HG03558 (cell line): Measurements from ENCODE around the gene UPK3A.

Source experiments
- ATAC-seq: cut with Tn5 transposase; IDR thresholded peaks from one replicate; pipeline ENCODE4 v1.9.1; 2021; ENCODE audit warnings: moderate number of reproducible peaks; ENCODE audit not compliant: unreplicated experiment; ENCODE audit errors: extremely low read depth

UPK3A gene

DNA sequence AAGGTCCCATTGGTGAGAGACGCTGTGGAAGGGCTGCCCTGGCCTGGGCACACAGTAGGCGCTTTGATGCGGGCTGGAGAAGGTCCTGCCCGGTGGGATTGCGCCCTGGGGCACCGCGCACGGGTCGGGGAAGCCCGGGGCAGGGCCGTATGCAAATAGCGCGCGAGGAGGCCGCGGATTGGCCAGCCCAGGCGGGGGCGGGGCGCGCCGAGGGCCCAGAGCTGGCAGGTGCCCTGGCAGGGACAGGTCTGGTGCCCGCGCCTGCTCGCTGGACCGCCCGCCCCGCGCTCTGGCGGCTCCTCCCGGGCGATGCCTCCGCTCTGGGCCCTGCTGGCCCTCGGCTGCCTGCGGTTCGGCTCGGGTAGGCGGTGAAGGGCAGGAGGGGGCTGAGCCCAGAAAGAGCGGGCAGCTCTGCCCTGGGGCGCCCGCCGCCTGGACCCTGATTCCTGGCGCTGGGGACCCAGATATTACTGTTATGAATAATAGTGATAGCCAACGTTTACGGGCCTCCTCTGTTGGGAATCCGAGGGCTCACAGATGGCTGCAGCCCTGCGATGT lies at the start of gene UPK3A:
TSS of gene UPK3A (plus strand) at position 245 of the 558 bp plus-strand sequence. CDS start at position 310, 65 bp downstream.
- ATAC-seq: no peak

DNA sequence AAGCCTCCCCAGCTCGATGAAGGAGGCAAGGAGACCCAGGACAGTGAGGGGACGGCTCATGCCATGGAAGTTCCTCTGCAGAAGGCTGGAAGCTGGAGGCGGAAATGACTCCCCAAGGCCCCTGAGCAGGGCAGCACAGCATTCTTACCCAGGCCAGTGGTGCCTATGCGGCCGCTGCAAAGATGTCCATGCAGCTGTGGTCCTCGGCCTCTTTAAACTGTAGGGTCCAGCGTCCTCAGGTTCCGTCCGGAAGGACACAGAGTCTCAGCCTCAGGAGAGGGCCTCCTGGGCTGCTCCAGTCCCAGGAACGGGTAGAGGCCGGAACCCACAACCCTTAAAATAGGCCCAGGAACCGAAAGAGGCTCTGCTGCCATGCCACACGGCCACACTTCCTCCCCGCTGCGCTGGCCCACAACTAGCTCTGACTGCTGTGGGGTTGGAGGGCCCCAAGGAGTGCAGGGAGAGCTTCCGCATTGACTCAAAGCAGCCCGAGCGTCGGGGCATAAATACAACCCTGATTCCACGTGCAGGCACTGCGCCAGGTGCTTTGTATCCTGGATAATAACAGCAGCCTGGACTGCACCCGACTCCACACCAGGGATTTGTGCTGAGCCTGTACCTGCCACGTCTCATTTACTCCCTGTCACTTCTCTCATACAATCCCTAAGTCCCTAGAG lies 49.5 kb upstream of the UPK3A start:
- no peak for ATAC-seq

DNA sequence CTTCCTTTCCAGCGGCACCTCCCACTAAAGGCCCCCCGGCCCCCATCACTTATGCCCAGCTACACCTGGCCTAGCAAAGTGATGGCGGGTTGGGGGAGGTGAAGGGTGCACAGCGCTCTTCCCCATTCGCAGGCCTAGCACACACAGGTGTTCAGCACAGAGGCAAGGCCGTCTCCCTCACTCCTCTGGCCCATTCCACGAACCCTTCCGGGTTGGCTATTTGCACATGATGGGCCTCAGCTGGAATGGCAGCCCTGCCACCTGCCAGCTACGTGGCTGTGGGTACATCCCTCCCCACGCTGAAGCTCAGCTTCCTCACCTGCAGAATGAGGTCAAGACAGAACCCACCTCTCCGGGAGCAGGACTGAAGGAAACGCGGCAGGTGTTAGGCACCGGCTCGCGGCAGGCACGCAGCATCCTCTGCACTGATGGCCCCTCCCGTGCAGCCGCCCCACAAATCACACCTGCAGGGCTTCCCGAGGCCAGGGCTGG lies 48.9 kb upstream of the UPK3A start:
- no peak for ATAC-seq

DNA sequence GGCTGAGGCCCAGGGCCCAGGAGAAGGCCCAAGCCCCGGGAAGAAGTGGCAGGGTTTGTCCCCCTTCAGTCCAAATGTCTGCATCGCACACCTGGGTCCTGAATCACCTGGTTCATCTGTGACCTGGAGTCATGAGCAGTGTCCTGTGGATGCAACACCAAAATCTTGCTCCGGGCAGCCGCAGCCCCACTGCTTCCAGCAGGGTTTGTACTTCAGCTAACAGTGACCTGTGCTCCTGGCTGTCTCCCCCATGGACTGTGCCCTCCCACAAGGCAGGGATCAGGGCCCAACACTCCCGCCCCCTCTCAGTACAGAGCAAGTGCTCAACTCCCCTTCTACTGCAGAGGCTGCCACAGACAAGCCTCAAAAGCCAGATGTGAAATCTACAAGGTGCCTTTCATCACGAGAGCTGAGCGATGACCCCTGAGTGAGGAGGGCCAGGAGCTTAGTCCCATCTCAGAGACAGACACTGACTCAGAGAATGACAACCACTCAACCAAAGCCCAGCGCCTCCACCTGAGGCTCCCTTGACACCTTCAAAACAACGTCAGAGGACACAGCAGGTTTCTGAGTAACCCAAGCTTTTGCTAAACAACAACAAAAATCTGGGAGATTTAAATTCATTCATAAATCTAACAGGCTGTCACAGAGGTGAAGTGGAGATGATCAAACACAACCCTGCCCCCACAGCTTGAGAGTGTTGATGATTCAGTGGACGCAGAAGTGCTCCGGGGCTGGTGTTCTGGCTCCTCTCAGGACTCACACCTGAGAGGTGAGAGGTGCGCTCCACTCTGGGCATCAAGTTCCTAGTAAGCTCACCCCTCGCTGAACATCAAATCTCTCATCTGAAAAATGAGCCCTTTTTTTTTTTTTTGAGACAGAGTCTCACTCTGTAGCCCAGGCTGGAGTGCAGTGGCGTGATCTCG lies 47.4 kb upstream of the UPK3A start:
- ATAC-seq: no peak

DNA sequence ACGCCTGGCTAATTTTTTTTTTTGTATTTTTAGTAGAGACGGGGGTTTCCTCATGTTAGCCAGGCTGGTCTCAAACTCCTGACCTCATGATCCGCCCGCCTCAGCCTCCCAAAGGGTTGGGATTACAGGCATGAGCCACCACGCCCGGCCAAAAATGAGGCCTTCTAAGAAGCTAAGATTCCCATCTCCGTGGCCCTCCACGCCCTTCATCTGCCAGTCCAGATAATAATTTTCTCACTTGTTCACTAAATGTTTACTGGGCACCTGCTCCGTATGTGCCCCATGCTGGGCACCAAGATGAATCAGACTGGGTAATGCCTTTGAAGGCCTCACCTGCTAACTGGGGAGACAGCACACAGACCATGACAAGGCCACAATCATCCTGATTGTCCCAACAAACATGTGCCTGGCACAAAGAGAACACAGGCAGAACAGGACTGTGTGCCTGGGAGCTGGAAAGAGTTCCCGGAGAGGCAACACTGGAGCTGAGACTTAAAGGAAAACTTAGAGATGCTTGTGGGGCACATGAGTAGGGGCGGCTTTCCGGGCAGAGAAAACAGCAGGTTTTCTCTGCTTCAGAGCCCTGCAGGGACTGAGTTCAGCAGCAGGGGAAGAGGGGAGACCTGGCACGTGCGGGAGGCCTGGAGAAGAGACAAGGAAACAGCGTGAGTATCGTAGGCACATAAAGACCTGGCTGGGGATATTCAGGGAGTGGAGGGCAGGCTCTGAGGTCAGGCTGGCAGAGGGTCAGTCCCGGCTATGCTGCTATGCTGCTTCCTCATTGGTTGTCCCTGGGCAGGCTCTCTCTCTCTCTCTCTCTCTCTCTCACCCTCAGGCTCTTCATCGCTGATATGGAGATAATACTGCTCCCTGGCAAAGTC lies 46.4 kb upstream of the UPK3A start:
- no peak for ATAC-seq

DNA sequence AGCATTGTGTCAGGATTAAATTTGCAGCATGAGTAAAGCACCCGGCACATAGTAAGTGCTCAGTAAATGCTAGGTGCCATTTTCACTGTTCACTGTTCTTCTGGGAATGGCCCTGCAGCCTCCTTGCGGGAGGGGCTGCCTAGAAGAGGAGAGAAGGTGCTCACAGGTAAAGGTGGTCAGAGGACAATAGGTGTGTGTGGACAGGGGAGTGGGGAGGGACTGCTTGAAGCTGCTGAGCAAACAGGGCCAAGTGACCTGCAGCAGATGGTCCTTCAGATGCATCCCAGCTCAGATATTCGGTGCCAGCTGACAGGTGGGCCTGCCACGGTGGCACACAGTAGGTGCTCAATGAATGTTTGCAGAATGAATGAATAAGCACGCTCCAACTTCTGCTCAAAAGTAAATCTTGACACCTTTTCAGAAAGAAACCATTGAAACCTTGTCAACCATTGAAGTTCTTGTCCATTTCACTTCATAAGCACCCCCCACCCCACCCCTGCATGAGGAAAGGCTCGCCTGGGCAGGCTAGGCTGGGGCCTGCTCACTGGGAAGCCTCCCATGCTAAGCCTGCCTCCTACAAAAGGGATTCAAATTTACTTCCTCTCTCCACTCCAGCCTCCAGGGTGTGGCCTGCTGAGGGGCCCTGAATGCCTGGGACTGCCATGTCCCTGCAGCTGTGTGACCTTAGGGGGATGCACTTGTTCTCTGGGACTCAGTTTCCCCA lies 45.6 kb upstream of the UPK3A start:
- ATAC-seq: no peak

DNA sequence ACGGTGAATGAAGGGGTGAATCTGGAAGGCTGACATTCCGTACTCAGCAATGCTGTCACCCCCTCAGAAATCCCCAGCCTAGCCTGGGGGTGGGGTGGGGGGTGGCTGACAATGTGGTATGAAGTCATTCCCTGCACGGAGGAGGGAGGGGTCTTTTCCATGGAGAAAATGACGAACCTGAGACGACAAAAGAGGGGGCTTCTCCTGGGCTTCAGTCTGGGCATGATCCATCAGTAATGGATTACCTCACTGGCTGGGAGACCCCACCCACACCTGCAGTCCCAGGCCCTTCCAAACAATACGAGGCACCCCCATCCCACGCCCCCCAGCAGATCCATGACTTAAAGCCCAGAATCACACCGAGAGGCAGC lies 45.1 kb upstream of the UPK3A start:
- no peak for ATAC-seq

DNA sequence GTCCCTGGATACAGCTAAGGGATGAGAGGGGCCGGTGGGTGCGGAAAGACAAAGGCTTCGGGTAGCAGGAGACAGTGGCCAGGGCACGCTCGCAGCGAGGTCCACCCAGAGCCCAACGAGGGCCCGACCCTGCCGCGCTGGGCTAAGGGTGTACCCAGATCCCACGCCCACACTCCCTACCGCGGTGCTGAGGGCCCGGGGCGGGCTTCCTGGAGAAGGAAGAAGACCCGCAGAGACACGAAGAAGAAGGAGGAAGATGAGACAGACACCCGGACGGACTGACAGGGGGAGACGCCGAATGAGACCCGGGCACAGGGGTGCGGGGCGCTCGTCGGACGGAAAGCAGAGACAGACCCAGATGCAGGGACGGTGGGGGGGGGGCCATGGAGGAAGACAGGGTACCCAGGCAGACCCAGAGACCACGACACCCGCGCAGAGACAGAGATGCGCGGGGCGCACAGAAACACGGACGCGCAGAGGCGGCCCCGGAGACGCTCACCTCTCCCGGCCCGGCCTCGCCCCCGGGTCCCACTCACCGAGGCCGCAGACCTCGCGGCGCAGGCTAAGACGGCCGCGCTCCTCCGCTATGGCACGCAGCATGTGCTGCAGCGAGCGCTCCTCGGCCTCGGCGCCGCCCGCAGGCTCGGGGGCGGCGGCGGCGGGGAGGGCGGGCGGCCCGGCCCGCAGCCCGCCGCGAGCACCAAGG lies 44.5 kb upstream of the UPK3A start:
- no peak for ATAC-seq

DNA sequence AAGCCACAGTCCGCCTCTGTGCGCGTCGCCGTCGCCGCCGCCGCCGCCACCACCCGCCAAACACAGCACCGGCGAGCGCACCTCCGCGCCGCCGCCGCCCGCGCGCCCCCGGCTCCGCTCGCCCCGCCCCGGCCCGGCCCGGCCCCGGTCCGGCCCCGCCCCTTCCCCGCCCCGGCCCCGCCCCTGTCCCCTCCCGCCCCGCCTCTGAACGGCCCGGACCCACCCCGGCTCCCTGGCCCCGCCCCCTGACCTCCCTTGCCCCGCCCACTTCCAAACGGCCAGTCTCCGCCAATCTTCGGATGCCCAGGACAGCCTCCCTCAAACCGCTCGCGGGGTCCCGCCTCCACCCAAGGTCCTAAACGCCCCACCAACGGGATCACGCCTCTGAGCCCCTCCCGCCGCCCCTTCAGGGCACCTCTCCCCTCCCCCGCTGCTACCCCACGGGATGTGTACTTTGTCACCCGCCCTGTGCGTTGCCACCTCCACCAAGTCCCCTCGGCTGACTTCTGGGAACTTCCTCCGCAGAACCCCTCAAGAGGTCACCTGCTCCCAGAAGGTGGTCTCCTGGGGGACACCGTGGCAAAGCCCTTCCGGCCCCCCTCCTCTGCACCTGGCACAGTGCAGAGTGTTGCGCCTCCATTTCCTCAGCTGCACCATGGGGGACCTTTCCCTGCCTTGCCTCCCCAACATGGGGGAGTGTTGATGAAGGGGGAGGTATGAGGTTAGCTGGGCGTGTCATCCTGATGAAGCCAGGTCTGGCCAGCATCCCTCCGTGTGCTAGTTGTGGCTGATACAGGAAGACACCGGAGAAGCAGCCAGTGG lies 43.7 kb upstream of the UPK3A start, which contains the start of gene KIAA0930:
TSS of gene KIAA0930 (minus strand) at position 85 of the 822 bp plus-strand sequence. CDS start 191 bp downstream, outside the sequence.
- ATAC-seq: no peak

DNA sequence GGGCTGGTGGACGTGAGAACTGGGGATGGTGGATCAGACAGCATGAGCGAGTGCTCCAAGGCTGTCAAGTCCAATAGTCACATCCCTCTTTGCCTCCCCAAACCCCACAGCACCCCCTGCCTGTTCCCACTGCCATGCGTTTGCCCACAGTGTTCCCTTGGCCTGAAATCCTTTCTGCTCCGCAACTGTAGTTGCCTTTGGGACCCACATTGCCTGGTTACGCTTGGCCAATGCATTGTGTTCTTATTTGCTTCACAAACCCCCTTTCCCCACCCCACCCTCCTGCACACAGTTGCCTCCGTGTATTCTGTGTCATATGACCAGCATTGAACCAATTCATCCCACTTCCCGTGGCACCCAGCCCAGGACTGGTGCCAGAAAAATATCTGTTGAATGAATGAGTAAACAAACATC lies 42.0 kb upstream of the UPK3A start:
- no peak for ATAC-seq

DNA sequence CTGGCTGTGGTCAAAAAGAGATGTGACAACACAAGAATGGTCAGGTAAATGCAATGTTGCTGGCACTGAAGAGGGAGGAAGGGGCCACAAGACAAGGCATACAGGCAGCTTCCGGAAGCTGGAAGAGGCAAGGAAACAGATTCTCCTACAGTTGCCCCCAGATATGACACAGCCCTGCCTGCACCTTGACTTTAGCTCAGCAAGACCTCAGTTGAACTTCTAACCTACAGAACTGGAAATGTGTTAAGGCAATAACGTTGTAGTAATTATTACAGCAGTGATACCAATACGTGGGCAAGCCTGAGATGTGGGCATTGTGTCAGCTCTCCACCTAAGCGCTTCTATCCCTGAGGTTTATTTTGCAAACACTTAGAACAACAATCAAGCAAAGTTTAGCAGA lies 39.8 kb upstream of the UPK3A start:
- ATAC-seq: no peak

DNA sequence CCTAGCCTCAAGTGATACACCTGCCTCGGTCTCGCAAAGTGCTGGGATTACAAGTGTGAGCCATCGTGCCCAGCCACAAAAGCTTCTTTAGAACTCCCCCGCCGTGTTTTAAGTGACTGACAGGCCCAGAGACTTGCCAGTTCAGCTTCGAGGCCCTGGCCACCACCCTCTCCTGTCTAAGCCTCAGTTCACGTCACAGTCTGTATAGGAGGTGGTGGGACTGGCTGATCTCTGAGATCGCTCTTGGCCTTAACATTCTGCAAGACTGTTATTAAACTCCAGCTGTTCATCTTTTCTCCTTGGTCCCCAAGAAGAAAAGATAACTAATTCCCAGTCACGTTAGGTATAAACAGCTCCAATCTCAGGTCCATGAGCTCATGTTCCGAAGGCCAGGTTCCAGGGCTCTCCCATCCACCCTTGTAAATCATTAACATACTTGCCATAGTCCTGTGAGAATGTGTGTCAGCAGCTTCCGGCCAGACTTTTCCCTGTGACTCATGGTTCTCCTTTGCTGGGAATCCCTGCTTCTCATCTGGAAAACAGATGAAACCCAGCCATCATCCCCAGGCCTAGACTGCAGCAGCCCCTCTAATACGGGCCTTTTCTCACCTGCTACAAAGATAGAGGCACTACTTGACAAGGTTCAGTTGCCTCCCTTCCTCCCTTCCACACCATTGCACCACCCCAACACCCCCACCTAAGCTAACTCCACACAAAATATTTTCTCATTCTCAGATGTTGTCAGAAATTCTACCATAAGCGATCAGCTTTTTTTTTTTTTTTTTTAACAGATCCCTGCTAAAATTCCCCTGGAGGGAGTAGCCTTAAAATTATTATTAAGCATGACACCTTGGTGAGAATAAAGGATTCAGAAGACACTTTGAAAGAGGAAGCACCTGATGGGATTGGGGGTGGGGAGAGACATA lies 38.4 kb upstream of the UPK3A start:
- no peak for ATAC-seq

DNA sequence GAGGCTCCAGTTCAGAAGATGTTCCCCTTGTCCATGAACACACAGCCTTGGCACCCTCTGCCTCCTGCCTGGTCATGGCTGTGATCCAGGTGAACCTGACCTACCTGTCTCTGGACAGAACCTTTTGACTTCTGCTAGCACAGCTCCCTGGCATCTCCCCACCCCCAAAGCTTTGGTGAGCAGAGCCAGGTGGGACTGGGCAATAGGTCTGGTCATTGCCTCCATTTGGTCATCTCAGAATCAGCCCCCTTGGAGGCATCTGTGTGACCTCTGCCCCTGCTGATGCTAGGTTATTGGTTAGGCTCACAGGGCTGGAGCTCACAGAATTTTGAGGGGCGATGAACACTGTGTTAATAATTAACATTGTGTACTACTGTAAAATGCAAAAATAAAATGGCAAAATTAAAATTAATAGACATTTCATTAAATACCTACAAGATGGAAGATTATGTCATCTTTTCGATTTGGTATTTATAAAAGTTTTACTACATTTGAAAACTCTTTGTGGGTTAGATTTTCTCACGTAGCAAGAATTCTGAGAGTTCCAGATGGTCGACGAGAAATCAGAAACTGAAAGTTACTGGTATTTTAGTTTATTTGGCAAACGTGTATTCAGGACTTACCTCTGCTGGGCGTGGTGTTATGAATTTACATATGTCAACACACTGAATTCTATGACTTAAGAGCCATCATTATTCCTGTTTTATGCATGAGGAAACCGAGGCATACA lies 35.8 kb upstream of the UPK3A start:
- ATAC-seq: no peak

DNA sequence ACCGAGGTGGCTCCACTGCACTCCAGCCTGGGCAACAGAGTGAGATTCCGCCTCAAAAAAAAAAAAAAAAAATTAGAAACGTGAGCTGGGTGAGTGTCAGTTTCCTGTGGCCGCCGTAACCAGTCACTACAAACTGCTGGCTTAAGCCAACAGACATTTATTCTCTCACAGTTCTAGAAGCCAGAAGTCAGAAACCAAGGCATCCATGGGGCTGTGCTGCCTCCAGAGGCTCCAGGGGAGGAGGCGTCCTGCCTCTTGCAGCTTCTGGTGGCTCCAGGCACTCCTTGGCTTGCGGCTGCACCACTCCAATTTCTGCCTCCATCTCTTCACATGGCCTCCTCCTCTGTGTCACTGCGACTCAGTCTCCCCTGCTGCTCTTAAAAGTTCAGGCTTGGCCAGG lies 32.9 kb upstream of the UPK3A start:
- ATAC-seq: no peak

DNA sequence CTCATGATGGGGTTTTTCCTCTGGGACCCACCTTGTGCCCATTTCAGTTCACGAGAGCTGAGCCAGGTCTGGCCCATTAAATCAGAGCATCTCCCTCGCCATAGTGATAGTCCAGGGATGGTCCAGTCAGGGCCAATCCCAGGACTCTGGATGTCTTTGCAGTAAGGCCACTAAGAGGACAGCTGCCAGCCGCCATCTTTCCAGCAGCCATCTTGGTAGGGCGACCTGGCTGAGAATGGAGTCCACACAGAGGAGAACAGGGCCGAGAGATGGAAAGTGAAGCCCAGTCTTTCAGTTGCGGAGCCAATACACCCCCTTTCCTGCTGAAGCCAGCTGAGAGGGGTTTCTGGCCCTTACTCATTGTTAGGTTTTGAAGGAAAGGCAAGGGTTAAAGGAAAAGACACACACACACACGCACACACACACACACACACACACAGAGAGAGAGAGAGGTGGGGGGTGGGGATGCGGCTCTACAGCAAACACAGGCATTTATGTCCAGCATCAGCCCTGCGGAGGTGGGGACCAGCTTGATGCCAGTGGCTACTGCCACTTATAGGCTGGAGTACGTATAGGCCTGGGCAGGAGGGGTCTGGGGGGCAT lies 31.6 kb upstream of the UPK3A start:
- no peak for ATAC-seq

DNA sequence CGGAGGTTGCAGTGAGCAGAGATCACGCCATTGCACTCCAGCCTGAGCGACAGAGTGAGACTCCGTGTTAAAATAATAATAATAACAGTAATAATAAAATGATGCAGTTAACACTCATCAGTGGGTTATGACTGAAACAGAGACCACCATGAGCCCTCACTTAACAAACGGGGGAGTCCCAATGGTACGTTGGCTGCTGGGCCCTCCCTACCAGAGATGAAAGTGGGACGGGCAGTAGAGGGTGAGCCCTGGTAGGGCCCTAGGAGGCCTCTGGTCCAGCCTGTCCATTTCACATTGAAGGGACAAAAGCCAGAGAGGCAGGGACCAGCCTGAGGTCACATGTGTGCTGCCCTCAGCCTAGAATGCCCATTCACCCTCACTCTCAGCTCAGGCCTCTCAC lies 30.4 kb upstream of the UPK3A start:
- ATAC-seq: no peak
